ENCODE data around the gene SH3BP2. TPM values are rescaled to one million over a fixed set of nuclear protein-coding genes. Genes with fewer than 3 reads are reported as not detected.

SH3BP2 gene
- total RNA-seq, 1 donor from 2014 or later: 79.0 TPM

- Mint-ChIP-seq H3K9me3 (no peaks in the 10 kb centered on the region), H3K4me3 (peak overlapping the region; percentile 64), H3K4me1 (peaks cover 7% of the 10 kb centered on the region), H3K36me3 (no peaks in the 10 kb centered on the region), H3K27me3 (ENCODE audit: low read depth) (no peaks in the 10 kb centered on the region), H3K27ac (no peak overlapping the region)
- no peak for TF ChIP-seq CTCF (IDR thresholded peaks at IDR 0.05; ENCODE audit: unreplicated experiment)
- DNase-seq (ENCODE audit: low spot score in 2 of 2, unreplicated experiment in 2 of 2): no peak
These were observed 37.8 kb upstream of the SH3BP2 start for GRCh38 chr4:2754848-2755819.

- peaks cover 7% of the 10 kb centered on the region for H3K4me1 Mint-ChIP-seq
- no peaks in the 10 kb centered on the region for H3K27me3 Mint-ChIP-seq (ENCODE audit: low read depth)
- no peak within 1 kb of the TSS for H3K27ac Mint-ChIP-seq
- H3K36me3 Mint-ChIP-seq: no peaks in the 10 kb centered on the region
- H3K9me3 Mint-ChIP-seq: no peaks in the 10 kb centered on the region
- TF ChIP-seq CTCF (IDR thresholded peaks at IDR 0.05; ENCODE audit: unreplicated experiment): no peak
- peak; percentile 64 to 79 for DNase-seq (ENCODE audit: low spot score in 2 of 2, unreplicated experiment in 2 of 2)
- peak within 1 kb of the TSS; percentile 67 for H3K4me3 Mint-ChIP-seq
These were observed 36.8 kb upstream of the SH3BP2 start, which contains the start of gene TNIP2 for GRCh38 chr4:2755821-2756690. Gene TNIP2, minus strand, starts transcription at chr4:2756336. Its CDS starts 47 bp downstream, at chr4:2756289.

GRCh38 chr4:2756691-2757350 is 36.1 kb upstream of the SH3BP2 start:
- no peak for DNase-seq (ENCODE audit: low spot score in 2 of 2, unreplicated experiment in 2 of 2)
- Mint-ChIP-seq H3K9me3 (no peaks in the 10 kb centered on the region), H3K36me3 (no peaks in the 10 kb centered on the region), H3K27ac (no peak overlapping the region), H3K4me1 (peaks cover 7% of the 10 kb centered on the region), H3K27me3 (ENCODE audit: low read depth) (no peaks in the 10 kb centered on the region), H3K4me3 (peak overlapping the region; percentile 67)
- no peak for TF ChIP-seq CTCF (IDR thresholded peaks at IDR 0.05; ENCODE audit: unreplicated experiment)

GRCh38 chr4:2757426-2757825 is 35.5 kb upstream of the SH3BP2 start:
- Mint-ChIP-seq H3K4me3 (peak overlapping the region; percentile 67), H3K27ac (no peak overlapping the region), H3K9me3 (no peaks in the 10 kb centered on the region), H3K4me1 (peaks cover 7% of the 10 kb centered on the region), H3K27me3 (ENCODE audit: low read depth) (no peaks in the 10 kb centered on the region), H3K36me3 (no peaks in the 10 kb centered on the region)
- no peak for DNase-seq (ENCODE audit: low spot score in 2 of 2, unreplicated experiment in 2 of 2)
- TF ChIP-seq CTCF (IDR thresholded peaks at IDR 0.05; ENCODE audit: unreplicated experiment): no peak

Data from mesothelial cell of epicardium (in vitro differentiated cells).